Activated CD8-positive, alpha-beta memory T cell treated with anti-CD3 and anti-CD28 coated beads, Interleukin-2, amount 50 U/mL, for 24 hours (primary cell): ENCODE data around the gene NLK.
"Not testable (repeated sequence)": the region's sequence is repeated elsewhere in the genome, so short reads cannot be mapped to it uniquely, and the experiment has no call there.

Source experiments
- DNase-seq: peaks from one replicate; pipeline ENCODE4 v3.0.0-alpha.2; 2020; ENCODE audit errors: extremely low read depth

NLK gene

GRCh38 chr17:28042657-28042720 lies at the start of gene NLK:
Gene NLK (plus strand): TSS chr17:28042677. CDS start chr17:28042874, 197 bp downstream.
- DNase-seq: no peak

- no peak for DNase-seq
Measured at GRCh38 chr17:27993161-27993695, 49.2 kb upstream of the NLK start.

- DNase-seq: no peak
Measured at GRCh38 chr17:27993723-27994310, 48.7 kb upstream of the NLK start.

- no peak for DNase-seq
Measured at GRCh38 chr17:27994586-27994985, 47.9 kb upstream of the NLK start.

- no peak for DNase-seq
Measured at GRCh38 chr17:27995554-27995953, 46.9 kb upstream of the NLK start.

- no peak for DNase-seq
Measured at GRCh38 chr17:27996202-27997043, 46.1 kb upstream of the NLK start.

- no peak for DNase-seq
Measured at GRCh38 chr17:27997044-27997401, 45.5 kb upstream of the NLK start.

GRCh38 chr17:27997522-27997921 lies 45.0 kb upstream of the NLK start:
- DNase-seq: no peak

GRCh38 chr17:28001149-28001548 lies 41.3 kb upstream of the NLK start:
- DNase-seq: no peak

GRCh38 chr17:28004344-28004743 lies 38.1 kb upstream of the NLK start:
- no peak for DNase-seq

- not testable (repeated sequence) for DNase-seq
Measured at GRCh38 chr17:28007925-28008324, 34.6 kb upstream of the NLK start.

- no peak for DNase-seq
Measured at GRCh38 chr17:28008513-28008912, 34.0 kb upstream of the NLK start.

GRCh38 chr17:28010406-28010805 lies 32.1 kb upstream of the NLK start:
- no peak for DNase-seq

GRCh38 chr17:28018439-28019070 lies 23.9 kb upstream of the NLK start:
- DNase-seq: no peak

- DNase-seq: no peak
Measured at GRCh38 chr17:28020515-28020914, 22.0 kb upstream of the NLK start.

GRCh38 chr17:28029044-28029443 lies 13.4 kb upstream of the NLK start:
- no peak for DNase-seq

GRCh38 chr17:28030386-28030785 lies 12.1 kb upstream of the NLK start:
- DNase-seq: no peak

GRCh38 chr17:28031174-28031573 lies 11.3 kb upstream of the NLK start:
- DNase-seq: no peak

- DNase-seq: no peak
Measured at GRCh38 chr17:28033972-28034714, 8.3 kb upstream of the NLK start.

GRCh38 chr17:28035452-28035851 lies 7.0 kb upstream of the NLK start:
- not testable (repeated sequence) for DNase-seq

- DNase-seq: not testable (repeated sequence)
Measured at GRCh38 chr17:28035884-28036283, 6.6 kb upstream of the NLK start.

GRCh38 chr17:28038802-28039201 lies 3.7 kb upstream of the NLK start:
- no peak for DNase-seq

GRCh38 chr17:28039251-28039650 lies 3.2 kb upstream of the NLK start:
- DNase-seq: no peak
